Measurements from ENCODE around the gene UGT3A2.

GRCh38 chr5:36059571-36060419, 6.9 kb downstream of the UGT3A2 start:
- TF ChIP-seq, protein P1, sequence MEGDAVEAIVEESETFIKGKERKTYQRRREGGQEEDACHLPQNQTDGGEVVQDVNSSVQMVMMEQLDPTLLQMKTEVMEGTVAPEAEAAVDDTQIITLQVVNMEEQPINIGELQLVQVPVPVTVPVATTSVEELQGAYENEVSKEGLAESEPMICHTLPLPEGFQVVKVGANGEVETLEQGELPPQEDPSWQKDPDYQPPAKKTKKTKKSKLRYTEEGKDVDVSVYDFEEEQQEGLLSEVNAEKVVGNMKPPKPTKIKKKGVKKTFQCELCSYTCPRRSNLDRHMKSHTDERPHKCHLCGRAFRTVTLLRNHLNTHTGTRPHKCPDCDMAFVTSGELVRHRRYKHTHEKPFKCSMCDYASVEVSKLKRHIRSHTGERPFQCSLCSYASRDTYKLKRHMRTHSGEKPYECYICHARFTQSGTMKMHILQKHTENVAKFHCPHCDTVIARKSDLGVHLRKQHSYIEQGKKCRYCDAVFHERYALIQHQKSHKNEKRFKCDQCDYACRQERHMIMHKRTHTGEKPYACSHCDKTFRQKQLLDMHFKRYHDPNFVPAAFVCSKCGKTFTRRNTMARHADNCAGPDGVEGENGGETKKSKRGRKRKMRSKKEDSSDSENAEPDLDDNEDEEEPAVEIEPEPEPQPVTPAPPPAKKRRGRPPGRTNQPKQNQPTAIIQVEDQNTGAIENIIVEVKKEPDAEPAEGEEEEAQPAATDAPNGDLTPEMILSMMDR (IDR thresholded peaks at IDR 0.05; ENCODE audit: low read depth, low read length), result no peak
- TF ChIP-seq POLR2A (IDR thresholded peaks at IDR 0.05; ENCODE audit: extremely low read depth, insufficient read length) (no peak), MAX (IDR thresholded peaks at IDR 0.05; ENCODE audit: low read depth, low read length) (no peak), MYC (IDR thresholded peaks at IDR 0.05; ENCODE audit: low read depth, low read length) (no peak)

Measured in NB4 (cell line).